ENCODE results near the gene EFTUD2.

- TF ChIP-seq CTCF (IDR thresholded peaks at IDR 0.05) (no peak), EZH2 (IDR thresholded peaks at IDR 0.05; ENCODE audit: borderline replicate concordance, insufficient read depth, low read depth, low read length, poor library complexity, severe bottlenecking) (no peak)
Measured at GRCh38 chr17:44880062-44880461, 19.2 kb downstream of the EFTUD2 start.

Data from B cell (primary cell).